ENCODE results near the gene TMCO6. TPM values are rescaled to one million over a fixed set of nuclear protein-coding genes. Genes with fewer than 3 reads are reported as not detected.

Gene TMCO6
- total RNA-seq, result 9.8 and 12.1 TPM in 2 replicates

GRCh38 chr5:140639148-140639981 is at the start of gene TMCO6:
Gene TMCO6 (plus strand): TSS chr5:140639451. CDS start chr5:140639528, 77 bp downstream.

GRCh38 chr5:140633021-140633471 is 6.2 kb upstream of the TMCO6 start, which contains the start of gene CD14:
Gene CD14 (minus strand): TSS chr5:140633175. CDS start chr5:140633071, 104 bp downstream.

GRCh38 chr5:140664359-140665119 is 25.3 kb downstream of the TMCO6 start, which contains the start of gene WDR55:
Gene WDR55 (plus strand): TSS chr5:140664904. CDS start chr5:140664913, 9 bp downstream.

GRCh38 chr5:140673187-140673976 is 34.1 kb downstream of the TMCO6 start, which contains the start of gene DND1:
Gene DND1 (minus strand): TSS chr5:140673576. CDS start chr5:140673542, 34 bp downstream.

GRCh38 chr5:140690941-140691924 is 52.0 kb downstream of the TMCO6 start, which contains the start of the genes HARS1 and HARS2:
Gene HARS1 (minus strand): TSS chr5:140691370. CDS start chr5:140691304, 66 bp downstream.
Gene HARS2 (plus strand): TSS chr5:140691455. CDS start chr5:140691649, 194 bp downstream.

Other genes starting within 250 kb of the TMCO6 start
- gene ANKHD1, start 237.6 kb upstream of the TMCO6 start, total RNA-seq, result 74.0 and 87.2 TPM in 2 replicates
- gene EIF4EBP3, start 91.8 kb upstream of the TMCO6 start, total RNA-seq, result 0.77 and 1.1 TPM in 2 replicates
- 43.1 and 49.1 TPM in 2 replicates for gene SRA1, start 82.0 kb upstream of the TMCO6 start, total RNA-seq
- gene APBB3, start 74.9 kb upstream of the TMCO6 start, total RNA-seq, result 17.2 and 26.0 TPM in 2 replicates
- gene SLC35A4, start 74.6 kb upstream of the TMCO6 start, total RNA-seq, result 15.0 and 21.6 TPM in 2 replicates
- 0.11 and 0.25 TPM in 2 replicates for gene CD14, start 6.3 kb upstream of the TMCO6 start, total RNA-seq
- 22.8 and 31.7 TPM in 2 replicates for gene NDUFA2, start 8.2 kb downstream of the TMCO6 start, total RNA-seq
- 101 and 140 TPM in 2 replicates for gene IK, start 8.4 kb downstream of the TMCO6 start, total RNA-seq
- 29.4 and 37.5 TPM in 2 replicates for gene WDR55, start 25.5 kb downstream of the TMCO6 start, total RNA-seq
- gene DND1, start 34.1 kb downstream of the TMCO6 start, total RNA-seq, result 0.12 and 0.33 TPM in 2 replicates
- gene HARS1, start 51.9 kb downstream of the TMCO6 start, total RNA-seq, result 70.7 and 107 TPM in 2 replicates
- 38.0 and 38.8 TPM in 2 replicates for gene HARS2, start 52.0 kb downstream of the TMCO6 start, total RNA-seq
- 60.6 and 61.1 TPM in 2 replicates for gene ZMAT2, start 61.0 kb downstream of the TMCO6 start, total RNA-seq
- under 0.01 TPM in 2 replicates for gene PCDHA1, start 146.7 kb downstream of the TMCO6 start, total RNA-seq
- gene PCDHA2, start 155.4 kb downstream of the TMCO6 start, total RNA-seq, result under 0.01 and 0.11 TPM in 2 replicates
- under 0.01 and 0.25 TPM in 2 replicates for gene PCDHA3, start 161.6 kb downstream of the TMCO6 start, total RNA-seq
- gene PCDHA4, start 167.6 kb downstream of the TMCO6 start, total RNA-seq, result 0.11 and 0.62 TPM in 2 replicates
- 0.11 and 0.12 TPM in 2 replicates for gene PCDHA5, start 182.2 kb downstream of the TMCO6 start, total RNA-seq
- 0.77 and 1.4 TPM in 2 replicates for gene PCDHA6, start 188.5 kb downstream of the TMCO6 start, total RNA-seq
- 0.22 and 0.87 TPM in 2 replicates for gene PCDHA7, start 194.8 kb downstream of the TMCO6 start, total RNA-seq
- gene PCDHA8, start 201.7 kb downstream of the TMCO6 start, total RNA-seq, result 0.11 and 0.12 TPM in 2 replicates
- gene PCDHA9, start 208.9 kb downstream of the TMCO6 start, total RNA-seq, result 0.11 and 0.12 TPM in 2 replicates
- gene PCDHA10, start 216.4 kb downstream of the TMCO6 start, total RNA-seq, result 0.33 and 0.37 TPM in 2 replicates
- 0.22 and 0.50 TPM in 2 replicates for gene PCDHA11, start 229.5 kb downstream of the TMCO6 start, total RNA-seq
- gene PCDHA12, start 235.9 kb downstream of the TMCO6 start, total RNA-seq, result 0.11 and 0.12 TPM in 2 replicates
- under 0.01 and 0.25 TPM in 2 replicates for gene PCDHA13, start 242.7 kb downstream of the TMCO6 start, total RNA-seq

Data from uterine smooth muscle cell (primary cell).